EH (cell line): ENCODE measurements around the gene FDXR.

Experiments
- DNase-seq: peaks from one replicate; pipeline ENCODE4 v3.0.0-alpha.2; 2015; ENCODE audit warnings: low read depth

FDXR gene

DNA sequence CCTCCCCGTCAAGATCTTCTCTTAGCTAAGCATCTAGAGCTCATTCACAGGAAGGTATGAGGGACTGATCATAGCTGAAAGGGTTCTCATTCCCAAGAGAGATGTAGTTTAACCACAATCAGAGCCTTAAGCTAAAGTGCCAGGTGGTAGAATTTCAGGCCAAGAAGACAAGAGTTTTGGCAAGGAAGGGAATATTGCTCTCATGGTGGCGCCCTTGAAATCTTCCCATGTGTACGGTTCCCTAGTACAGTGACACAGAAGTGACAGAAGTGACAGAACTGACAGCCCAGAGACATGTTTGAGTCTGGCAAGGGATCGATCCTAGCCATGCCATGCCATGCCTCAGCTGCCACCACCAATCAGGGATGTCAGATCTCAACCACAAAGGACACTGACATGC lies 15.6 kb downstream of the FDXR start:
- DNase-seq = no peak

DNA sequence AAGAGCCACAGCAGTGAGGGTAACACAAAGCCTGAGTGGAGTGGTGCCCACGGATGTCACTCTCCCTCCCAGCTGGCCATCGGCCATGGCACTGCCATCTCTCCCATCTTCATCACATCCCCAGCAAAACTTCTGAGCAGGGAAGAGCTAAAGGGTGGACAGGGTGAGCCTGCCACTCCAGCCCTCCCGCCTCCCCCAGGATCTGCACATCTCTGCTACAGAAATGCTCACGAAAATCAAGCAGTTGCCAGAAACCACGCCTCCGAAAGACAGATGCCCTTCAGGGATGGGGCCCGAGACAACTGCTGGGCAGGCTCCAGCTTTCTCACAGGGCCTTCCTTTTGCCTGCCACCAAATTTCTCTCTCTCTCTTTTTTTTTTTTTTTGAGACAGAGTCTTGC lies 16.7 kb downstream of the FDXR start:
- DNase-seq = no peak

DNA sequence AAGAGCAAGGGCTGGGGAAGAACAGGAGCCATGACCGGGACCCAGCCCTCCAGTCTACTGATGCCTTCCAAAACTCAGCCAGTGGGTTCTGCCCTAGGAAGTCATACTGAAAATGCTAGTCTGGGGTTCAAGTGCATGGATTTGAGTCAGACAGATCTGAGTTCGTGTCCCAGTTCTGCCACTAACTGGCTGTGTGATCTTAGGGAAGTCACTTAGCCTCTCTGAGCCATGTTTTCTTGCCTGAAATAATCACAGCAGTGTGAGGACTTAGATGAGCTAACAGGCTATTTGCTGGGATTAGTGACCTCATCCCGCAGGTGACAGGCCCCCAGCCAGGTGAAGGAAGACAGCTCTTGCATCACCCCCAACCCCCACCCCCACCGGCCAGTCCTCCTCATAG lies 17.5 kb downstream of the FDXR start:
- DNase-seq = no peak

GRCh38 chr17:74854792-74855191 lies 18.0 kb downstream of the FDXR start:
- DNase-seq = no peak

GRCh38 chr17:74853669-74854068 lies 19.1 kb downstream of the FDXR start:
- no peak for DNase-seq

- no peak for DNase-seq
Measured at GRCh38 chr17:74853048-74853397, 19.8 kb downstream of the FDXR start.

DNA sequence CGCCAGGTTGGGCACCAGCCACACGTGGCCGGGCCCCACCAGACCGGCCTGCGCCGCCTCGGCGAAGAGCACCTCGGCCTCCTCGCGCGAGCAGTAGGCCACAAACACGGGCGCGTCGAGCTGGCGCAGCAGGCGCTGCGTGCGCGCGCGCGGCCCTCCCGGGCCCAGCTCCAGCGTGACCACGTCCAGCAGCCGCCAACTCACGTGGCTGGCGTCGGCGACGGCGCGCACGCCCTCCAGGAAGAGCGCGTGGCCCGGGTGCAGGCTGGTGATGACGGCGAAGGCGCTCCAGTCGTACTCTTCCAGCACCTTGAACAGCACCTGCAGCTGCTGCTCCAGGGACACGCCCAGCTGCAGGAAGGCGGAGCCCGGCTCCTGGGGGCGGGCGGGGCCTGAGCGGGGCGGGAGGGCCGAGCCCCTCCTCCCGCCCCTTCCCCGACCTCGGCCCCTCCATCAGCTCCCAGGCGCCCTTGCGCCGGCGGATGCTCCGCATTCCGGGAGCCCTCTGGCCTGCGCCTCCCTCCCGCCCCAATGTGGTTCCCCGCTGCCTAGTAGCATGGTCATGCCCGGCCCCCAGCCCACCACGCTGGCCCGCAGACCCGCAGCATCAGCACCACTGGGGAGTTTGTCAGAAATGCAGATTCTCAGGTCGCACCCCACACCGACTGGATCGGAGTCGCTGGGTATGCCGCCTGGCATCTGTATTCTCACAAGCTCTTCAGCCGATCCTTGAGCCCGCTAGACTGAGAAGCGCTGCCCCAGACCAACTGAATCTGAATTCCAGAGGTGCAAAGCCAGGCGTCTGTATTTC lies 20.4 kb downstream of the FDXR start:
- peak; percentile 16 for DNase-seq

DNA sequence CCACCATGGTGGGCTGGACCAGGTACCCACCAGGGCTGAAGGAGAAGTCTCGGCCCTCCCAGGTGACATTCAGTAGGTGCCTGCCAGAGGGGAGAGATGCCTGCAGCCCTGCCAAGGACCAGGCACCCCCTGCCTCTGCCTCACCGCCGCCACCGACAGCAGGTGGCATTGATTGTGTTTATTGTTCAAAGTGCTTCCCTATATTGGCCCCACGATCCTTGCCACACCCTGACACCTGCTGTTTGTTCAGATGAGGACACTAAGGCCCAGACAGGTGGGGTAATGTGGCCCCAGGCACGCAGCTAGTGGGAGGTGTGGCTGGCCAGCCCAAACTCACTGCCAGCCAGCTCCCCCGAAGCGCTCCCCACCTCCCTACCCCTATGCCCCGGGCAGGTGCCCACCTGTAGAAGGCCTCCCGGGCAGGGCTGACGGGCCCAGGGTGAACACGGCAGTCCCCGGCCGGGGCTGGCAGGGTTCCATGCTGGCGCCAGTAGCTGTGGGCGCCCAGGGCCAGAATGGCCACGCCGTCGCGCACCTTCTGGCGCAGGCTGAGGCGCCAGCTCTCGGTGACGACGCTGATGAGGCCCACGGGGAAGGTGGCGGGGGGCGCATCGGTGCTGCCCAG lies 21.1 kb downstream of the FDXR start:
- no peak for DNase-seq

GRCh38 chr17:74850914-74851313 lies 21.9 kb downstream of the FDXR start:
- DNase-seq = no peak

DNA sequence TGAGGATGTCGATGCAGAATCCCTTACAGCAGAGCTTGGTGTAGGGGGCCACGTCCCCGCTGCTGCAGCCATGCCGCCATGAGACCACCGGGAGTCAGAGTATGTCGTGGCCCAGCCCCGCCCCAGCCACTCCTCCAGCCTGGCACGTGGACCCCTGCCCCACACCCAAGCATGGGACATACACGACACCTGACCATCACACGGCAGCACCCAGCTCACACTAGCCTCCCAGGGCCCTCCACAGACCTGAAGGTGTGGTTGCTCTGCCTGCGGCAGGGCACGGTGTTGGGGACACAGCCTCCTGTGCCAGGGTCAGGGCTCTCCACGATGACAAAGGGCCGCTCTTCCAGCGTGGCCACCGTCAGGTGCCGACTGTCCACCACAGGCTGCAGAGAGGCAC lies 22.5 kb downstream of the FDXR start:
- no peak for DNase-seq

DNA sequence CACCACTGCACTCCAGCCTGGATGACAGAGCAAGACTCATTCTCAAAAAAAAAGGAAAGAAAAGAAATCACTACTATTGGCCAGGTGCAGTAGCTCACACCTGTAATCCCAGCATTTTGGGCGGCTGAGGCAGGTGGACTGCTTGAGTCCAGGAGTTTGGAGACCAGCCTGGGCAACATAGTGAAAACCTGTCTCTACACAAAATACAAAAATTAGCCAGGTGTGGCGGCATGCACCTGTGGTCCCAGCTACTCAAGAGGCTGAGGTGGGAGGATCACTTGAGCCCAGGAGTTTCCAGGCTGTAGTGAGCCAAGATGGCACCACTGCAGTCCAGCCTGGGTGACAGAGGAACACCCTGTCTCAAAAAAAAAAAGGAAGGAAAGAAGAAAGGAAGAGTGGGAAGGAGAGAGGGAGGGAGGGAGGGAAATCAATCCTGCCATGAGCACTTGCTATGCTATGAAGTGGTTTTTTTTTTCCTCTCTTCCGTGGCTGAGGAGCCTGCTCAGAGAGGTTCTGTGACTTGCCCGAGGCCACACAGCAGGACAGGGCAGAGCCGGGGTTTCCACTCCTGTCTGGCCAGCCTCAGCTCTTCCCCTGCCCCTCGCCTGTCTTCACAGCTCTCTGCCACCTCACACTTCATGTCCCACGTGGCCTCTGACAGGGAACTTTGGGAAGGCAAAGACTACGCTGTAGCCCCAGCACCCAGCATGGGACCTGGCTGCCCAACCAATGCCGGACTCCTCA lies 24.0 kb downstream of the FDXR start:
- no peak for DNase-seq

DNA sequence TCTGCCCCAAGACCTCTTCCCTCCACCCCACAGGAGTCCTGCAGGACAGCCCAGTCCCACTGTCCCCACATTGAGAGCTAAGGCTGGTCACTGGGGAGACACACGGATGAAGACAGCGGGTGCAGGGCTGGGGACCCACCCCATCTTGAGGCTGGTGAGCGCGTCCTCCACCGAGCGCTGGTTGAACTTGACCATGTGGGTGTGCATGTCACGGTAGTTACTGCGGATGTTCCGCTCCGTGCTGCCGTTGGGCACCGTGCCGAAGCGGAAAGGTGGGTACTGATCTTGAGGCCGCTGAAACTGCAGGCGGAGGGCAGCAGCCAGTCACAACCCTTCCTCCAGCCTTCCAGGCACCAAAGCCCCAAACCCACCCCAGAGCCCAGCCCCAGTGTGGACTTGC lies 26.2 kb downstream of the FDXR start:
- no peak for DNase-seq

DNA sequence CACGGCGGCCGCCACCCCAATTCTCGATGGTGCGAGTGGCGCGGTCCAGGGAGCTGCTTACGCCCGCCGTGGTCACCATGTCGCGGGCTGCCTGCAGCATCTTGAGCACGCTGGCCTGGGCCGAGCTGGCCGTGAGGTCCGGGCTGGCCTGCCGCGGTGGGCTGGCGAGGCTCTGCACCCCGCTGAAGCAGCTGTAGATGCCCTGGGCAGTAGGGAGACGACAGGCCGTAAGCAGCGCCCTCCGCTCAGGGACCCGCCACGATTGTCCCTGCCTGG lies 29.5 kb downstream of the FDXR start:
- no peak for DNase-seq

DNA sequence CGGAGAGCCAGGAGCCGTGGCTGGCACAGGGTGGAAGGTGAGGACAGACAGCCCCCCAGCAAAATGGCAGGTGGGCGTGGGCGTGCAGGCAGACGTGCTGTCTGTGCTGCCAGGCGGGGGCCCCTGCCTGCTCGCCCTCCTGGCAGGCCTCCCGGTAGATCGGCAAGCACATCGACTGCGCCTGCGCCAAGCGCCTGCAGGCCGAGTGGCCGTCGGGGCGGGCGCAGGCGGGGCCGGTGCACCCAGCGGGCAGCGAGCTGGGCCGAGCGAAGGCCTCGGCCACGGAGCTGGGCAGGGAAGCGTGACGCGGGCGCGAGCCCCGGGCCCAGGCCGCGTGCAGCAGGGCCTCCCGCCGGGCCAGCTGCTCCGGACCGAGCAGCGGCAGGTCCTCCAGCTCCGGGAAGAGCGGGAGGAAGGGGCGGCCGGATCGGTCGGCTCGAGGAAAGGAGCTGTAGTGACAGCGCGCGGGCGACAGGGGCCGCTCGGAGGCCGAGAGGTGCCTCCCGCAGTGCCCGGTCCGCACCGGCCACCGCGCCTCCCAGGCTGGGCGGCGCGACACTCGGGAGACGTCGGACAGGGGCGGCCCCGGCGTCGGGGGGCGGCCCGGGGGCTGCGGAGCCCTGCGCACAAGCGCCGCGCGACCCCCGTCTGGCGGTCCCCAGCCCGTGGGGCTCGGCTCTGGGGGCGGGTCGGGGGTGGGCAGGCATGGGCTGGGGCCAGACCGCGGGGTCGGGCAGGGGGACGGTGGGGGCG lies 30.0 kb downstream of the FDXR start:
- peak; percentile 75 for DNase-seq

GRCh38 chr17:74842146-74842598 lies 30.6 kb downstream of the FDXR start:
- peak; percentile 21 for DNase-seq

- DNase-seq = peak; percentile 61
Measured at GRCh38 chr17:74840989-74841666, 31.7 kb downstream of the FDXR start.

DNA sequence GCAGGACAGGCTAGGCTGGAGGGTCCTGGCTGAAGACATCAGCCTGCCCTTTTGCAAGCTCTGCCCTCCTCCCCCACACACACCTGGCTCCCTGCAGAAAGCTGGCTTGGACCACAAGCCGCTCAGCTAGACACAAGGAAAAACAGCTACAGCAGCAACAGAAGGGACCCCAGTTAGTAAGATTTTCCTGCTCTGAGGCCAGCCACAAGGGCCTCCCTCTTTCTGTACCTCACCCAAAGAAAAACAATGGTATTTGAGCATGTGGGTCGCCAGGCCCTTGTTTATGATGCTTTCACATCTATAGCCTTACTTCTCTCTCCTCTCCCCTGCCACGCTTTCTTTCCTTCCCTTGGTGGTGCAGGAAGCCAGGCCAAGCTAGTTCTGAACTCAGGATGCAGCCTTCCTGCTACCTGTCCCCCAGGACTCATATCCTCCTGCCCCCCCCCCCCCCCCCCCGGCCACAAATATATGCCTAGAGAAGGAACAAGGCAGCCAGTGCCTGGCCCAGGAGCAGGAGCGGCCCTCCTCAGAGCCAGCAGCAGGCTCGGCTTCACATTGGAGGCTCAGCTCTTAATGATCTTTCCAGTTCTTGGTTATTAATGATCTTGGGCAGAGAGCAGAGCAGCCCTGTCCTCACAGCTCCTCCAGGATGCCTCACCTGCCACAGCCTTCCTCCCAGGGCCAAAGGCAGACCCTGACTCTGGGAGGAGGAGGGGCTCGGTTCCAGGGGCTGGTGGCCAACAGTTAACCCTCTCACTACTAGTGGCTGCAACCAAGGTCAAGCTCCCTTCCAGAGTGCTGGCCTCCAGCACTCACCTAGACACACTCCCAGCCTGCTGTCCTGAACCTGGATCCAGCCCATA lies 32.6 kb downstream of the FDXR start:
- DNase-seq = no peak

- DNase-seq = no peak
Measured at GRCh38 chr17:74838274-74838673, 34.5 kb downstream of the FDXR start.

DNA sequence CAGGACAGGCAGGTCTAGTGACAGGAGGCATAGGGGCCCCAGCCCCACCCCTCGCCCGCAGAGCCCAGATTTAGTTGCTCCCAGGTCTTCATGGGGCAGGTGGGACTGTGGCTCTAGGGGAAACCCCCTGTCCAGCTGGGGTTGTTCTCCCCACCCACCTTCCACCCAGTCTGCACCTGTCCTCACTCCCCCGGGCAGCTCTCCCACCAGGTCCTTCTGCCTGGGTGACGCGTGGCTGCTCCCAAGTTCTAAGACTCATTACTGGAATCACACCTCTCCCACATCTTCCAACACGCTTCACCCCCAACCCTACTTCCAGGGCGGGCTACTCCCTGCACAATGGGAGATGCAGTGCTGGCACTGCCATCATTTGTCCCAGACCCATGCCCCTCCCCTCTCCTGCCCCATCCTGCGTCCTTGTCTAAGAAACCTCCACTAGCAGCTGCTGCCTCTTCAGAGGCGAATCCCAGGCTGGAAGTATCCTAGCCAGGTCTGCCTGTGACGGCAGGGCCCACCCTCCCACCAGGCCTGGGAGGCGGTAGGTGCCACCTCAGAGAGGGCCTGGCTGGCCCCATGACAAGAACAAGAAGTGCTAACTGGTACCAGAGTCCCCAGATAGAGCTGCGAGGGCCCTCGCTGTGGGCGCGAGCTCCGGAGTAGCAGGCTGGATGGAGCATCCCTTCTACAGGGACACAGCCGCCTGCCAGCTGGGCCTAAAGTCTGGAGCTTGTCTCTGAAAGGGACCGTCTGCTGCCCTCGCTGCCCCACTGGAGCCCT lies 35.9 kb downstream of the FDXR start:
- no peak for DNase-seq

DNA sequence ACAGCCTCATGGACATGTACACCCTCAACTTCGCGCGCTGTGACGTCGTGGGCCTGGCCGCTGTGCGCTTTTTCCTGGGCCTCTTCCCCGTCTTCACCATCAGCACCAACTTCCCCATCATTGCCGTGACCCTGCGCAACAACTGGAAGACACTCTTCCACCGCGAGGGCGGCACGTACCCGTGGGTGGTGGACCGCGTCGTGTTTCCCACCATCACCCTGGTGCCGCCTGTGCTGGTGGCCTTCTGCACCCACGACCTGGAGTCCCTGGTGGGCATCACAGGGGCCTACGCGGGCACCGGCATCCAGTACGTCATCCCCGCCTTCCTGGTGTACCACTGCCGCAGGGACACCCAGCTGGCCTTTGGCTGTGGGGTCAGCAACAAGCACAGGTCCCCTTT lies 36.6 kb downstream of the FDXR start:
- no peak for DNase-seq
